ENCODE measurements around the gene TMCO5A. TPM values are rescaled to one million over a fixed set of nuclear protein-coding genes. Genes with fewer than 3 reads are reported as not detected.
"Not testable (repeated sequence)": the region's sequence is repeated elsewhere in the genome, so short reads cannot be mapped to it uniquely, and the experiment has no call there.

The TMCO5A gene
- total RNA-seq (2014; rRNA removed; shearing (Covaris generic)), result 0.10 TPM in 1 of 2 replicates, not detected in the other

DNA sequence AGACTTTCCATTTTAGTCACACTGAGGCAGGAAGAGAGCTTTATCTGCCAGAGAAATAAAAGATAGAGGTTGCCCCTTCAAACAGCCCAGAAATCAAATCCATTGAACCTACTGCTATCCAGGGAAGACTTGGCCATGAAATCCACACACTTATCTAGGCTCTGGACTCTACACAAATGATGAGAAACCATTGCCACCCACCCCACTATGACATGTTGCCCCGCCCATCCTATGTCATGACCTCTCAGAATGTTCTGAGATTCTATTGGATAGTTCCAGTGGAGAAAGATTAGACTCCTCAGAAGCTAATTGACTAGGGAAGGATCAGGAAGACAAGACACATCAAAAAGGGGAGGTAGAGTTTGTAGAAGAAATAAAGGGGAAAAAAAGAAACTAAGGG is at the start of gene TMCO5A:
Gene TMCO5A, plus strand, starts transcription at position 301 of the 400 bp plus-strand sequence. CDS start 1,684 bp downstream, outside the sequence.
- no peak for DNase-seq (ENCODE audit: low spot score)

- DNase-seq (ENCODE audit: low spot score), result no peak
Observed at GRCh38 chr15:37885651-37886050, 48.8 kb upstream of the TMCO5A start.

DNA sequence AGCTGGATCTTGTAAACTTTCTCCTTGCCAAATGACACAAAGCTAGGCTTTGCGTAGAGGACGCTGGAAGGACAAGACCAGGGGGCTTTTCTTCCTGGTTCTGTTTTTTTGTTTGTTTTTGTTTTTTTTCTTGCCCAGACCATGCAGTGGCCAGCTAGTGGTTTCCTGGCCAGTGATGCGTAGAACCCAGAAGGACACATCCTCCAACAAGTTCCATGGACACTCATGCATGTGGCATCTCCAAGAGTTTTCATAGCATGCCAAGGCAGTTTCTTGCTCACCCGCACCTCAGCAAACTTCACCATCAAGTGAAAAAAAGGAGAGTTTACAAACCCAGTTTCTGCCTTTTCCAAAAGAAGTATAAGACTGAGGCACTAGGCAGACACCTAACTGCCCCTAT is 46.1 kb upstream of the TMCO5A start:
- no peak for DNase-seq (ENCODE audit: low spot score)

- DNase-seq (ENCODE audit: low spot score), result peak; percentile 70
Observed at GRCh38 chr15:37891766-37892368, 42.6 kb upstream of the TMCO5A start.

DNA sequence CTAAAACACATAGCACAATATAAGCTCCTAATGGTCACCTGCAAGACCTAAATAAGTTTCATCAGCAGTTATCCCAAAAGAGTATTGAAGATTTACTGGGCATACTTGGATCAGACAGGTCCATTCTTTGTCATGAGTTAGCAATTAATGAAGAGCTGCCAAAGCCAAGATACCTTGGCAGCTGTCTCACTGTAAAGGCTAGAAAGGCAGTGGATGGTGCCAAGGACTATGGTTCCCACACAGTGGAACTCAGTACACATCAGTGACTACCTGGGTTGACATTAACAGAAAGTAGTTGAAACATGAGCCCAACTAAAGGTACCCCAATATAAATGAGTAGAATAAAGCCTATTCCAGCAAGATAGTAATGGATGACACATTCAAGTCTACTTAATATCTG is 41.1 kb upstream of the TMCO5A start:
- DNase-seq (ENCODE audit: low spot score), result no peak

DNA sequence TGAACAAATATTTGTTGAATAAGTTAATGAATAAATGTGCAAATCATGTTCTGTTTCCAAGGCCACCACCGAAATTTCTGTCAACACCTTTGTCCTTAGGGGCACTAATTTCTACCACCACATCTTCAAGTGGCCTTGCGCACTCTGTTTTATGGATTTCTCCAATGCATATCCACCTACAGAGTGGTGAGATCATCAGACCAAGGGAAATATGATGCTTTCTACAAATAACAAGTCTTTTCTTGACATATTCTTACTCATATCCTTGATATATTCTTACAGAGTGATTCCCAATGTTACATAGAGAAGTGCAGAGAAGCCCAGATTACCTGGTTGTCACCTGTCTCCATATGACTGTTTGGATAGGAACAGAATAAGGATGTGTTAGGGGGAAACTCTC is 36.1 kb upstream of the TMCO5A start:
- DNase-seq (ENCODE audit: low spot score), result no peak

DNA sequence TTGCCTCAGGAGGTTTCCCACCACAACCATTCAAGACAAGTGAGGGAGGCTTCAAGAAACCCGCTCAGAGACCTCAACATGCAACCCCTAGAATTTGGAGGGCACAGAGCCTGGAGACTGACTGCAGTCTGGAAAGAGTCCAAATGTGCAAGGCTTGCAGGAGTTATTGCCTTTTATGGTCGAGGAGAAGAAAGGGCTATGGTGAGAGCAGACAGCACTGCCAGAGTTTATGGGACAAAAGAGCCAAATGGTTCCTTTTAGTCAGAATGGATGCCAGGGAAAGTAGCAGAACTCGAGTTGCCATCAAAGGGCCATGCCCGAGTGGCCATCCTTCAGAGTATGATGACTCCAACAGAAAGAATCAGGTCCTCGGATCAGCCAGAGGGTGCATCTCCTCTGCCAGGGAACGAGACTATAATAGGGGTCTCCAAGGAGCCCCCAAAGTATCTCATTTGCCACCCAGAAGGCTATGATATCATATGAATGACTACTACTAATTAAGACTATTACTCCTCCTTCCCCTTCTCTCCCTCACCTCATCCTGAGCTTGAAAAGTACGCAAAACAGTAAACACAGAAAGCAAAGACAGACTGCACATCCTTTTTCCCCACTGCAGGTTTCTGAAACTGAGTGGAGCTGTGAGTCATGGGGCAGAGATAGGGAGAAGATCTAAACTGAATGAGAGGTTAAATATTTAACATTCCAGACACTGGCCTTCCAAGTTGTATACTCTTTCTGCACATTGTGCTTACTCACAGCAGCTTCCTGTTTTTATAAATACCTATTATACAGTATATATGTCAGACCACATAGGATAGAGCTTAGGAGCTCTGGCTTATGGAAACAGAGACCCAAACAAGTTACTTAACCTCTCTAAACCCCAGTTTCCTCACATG is 33.9 kb upstream of the TMCO5A start:
- DNase-seq (ENCODE audit: low spot score), result peak; percentile 12

DNA sequence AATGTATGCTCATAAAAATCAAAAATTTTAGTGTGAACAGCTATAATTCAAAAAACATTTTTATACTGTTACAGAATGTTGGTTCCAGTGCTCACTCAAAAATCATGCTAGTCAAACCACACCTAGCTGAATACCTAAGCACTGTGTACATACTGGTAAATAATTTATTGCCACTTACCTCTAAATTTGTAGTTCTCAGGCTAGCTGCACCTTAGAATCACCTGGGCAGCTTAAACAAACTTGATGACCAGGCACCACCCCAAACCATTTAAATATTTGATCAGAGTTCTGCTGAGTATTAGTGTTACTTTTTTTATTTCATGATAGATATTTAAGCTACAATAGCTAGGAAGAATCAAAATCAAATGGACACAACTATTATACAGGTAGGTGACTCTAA is 32.3 kb upstream of the TMCO5A start:
- DNase-seq (ENCODE audit: low spot score), result no peak

GRCh38 chr15:37903919-37904625 is 30.4 kb upstream of the TMCO5A start:
- no peak for DNase-seq (ENCODE audit: low spot score)

- peak; percentile 29 for DNase-seq (ENCODE audit: low spot score)
Observed at GRCh38 chr15:37907136-37907535, 27.3 kb upstream of the TMCO5A start.

DNA sequence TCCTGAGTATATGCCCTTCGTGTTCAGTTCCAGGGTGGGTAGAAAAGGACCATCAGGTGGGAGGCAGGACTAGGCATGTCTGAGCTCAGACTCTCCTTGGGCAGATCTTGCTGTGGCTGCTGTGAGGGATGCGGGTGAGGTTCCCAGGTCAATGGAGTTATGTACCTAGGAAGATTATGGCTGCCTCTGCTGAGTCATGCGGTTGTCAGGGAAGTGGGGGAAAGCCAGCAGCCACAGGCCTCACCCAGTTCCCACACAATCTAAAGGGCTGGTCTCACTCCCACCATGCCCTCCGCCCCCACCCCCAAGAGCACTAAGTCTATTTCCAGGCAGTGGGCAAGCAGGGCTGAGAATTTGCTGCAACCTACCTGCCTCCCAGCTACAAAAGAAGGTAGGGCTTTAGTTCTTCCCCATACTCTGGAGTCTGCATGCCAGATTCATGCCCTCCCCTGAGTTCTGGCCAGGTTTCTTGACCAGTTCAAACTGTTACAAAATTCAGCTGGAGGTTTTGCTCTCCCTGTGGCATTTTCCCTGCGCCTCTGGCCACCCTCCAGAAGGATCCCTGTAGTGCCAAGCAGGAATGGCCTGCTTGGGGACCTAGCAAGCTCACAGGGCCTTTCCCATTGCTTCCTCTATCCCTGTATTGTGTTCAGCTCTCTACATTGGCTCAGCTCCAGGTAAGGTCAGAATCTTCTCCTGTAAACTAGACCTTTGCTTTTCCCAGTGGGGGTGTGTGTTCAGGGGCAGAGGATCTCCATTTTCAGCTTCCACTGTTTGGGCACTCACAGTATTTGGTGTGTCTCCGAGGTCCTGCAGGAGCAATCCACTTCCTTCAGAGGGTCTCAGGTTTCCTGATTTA is 12.7 kb upstream of the TMCO5A start:
- DNase-seq (ENCODE audit: low spot score), result peak; percentile 20

- DNase-seq (ENCODE audit: low spot score), result no peak
Observed at GRCh38 chr15:37926136-37926535, 8.3 kb upstream of the TMCO5A start.

GRCh38 chr15:37929238-37929637 is 5.2 kb upstream of the TMCO5A start:
- DNase-seq (ENCODE audit: low spot score), result no peak

- DNase-seq (ENCODE audit: low spot score), result no peak
Observed at GRCh38 chr15:37931321-37931720, 3.1 kb upstream of the TMCO5A start.

- no peak for DNase-seq (ENCODE audit: low spot score)
Observed at GRCh38 chr15:37931868-37932267, 2.6 kb upstream of the TMCO5A start.

DNA sequence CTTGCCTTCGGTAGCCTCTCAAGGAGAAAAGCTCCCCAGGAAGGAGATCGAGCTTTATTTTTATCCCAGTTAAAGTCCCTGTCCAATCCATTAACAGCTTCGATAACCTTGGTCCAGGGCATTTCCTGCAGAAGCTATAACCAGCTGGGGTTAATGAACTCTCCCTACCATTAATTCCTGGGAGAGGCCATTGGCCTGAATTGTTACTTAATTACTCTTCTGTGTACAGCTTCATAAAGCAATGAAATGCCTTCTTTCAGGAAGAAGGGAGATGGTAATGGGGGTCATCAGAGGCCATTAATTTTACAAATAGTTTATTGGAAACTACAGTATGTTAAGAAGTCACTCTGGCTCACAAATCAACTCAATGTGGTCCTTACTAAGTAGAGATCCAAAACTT is 1.9 kb upstream of the TMCO5A start:
- DNase-seq (ENCODE audit: low spot score), result no peak

DNA sequence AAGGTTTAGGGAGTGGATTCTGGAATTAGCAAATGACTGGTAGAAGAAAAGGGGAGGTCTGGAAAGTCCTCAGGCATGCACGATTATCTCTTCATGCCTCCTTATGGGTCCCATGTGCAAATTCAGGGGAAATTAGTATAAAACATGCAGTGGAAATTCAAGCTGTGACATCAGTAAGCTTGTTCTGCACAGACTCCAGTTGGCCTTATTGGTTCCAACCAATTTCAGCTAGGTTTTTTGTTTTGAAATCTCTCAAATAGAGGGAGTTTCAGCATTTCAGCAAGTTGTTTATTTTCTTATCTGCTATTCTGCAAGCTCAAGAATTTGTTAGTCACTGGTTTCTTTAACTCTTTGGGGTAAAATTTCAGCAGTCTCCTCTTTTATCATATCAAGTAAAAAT is 774 bp upstream of the TMCO5A start:
- no peak for DNase-seq (ENCODE audit: low spot score)

GRCh38 chr15:37940876-37941275 is 6.4 kb downstream of the TMCO5A start:
- no peak for DNase-seq (ENCODE audit: low spot score)

DNA sequence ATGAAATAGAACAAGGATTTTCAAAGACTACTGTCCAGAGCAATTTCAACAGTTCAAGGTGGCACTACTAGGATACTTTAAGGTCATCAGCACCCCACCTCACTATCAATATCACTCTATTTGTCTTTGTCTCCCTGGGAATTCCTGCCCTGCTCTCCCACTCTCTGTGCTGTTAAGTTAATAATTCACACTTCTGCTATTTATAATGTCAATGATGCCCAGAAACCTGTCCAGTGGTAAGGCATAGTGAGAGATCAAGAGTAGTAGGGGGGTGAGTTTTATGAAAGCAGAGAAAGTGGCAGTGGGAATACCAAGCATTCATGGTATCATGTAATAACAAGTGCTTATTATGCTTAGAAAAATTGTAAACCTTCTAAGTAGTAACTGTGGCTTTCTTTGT is 7.3 kb downstream of the TMCO5A start:
- no peak for DNase-seq (ENCODE audit: low spot score)

- DNase-seq (ENCODE audit: low spot score), result no peak
Observed at GRCh38 chr15:37951999-37952398, 17.6 kb downstream of the TMCO5A start.

- not testable (repeated sequence) for DNase-seq (ENCODE audit: low spot score)
Observed at GRCh38 chr15:37960742-37961141, 26.3 kb downstream of the TMCO5A start.

GRCh38 chr15:37967788-37968187 is 33.3 kb downstream of the TMCO5A start:
- DNase-seq (ENCODE audit: low spot score), result no peak
